NCI-H69 (cell line): Measurements from ENCODE around the gene DIS3.
"Not testable (repeated sequence)": the region's sequence is repeated elsewhere in the genome, so short reads cannot be mapped to it uniquely, and the experiment has no call there.

Source experiments
- DNase-seq: peaks from one replicate; lab custom pipeline; 2025; lab: John Stamatoyannopoulos, UW

DIS3 gene

GRCh38 chr13:72751220-72751619 lies 30.5 kb downstream of the DIS3 start:
- no peak for DNase-seq

- no peak for DNase-seq
These were observed 36.4 kb downstream of the DIS3 start for GRCh38 chr13:72745260-72745659.

- no peak for DNase-seq
These were observed 41.7 kb downstream of the DIS3 start for GRCh38 chr13:72740015-72740414.

- DNase-seq = no peak
These were observed 44.7 kb downstream of the DIS3 start for GRCh38 chr13:72737033-72737432.

GRCh38 chr13:72728290-72728605 lies 53.5 kb downstream of the DIS3 start:
- DNase-seq = no peak

GRCh38 chr13:72727417-72728289 lies 54.0 kb downstream of the DIS3 start, which contains the start of the genes BORA and MZT1:
BORA (plus strand) TSS chr13:72727923; CDS start chr13:72728941, 1,018 bp downstream.
MZT1 (minus strand) TSS chr13:72727629; CDS start chr13:72727602, 27 bp downstream.
- peak; percentile 96 for DNase-seq

- peak; percentile 64 for DNase-seq
These were observed 54.8 kb downstream of the DIS3 start for GRCh38 chr13:72726726-72727416.

GRCh38 chr13:72726185-72726584 lies 55.5 kb downstream of the DIS3 start:
- DNase-seq = not testable (repeated sequence)

GRCh38 chr13:72716776-72717175 lies 64.9 kb downstream of the DIS3 start:
- DNase-seq = no peak
